Activated B cell treated with CpG ODN at 0.5 μM for 24 hours (primary cell): ENCODE results near the gene SLC43A2. TPM values are rescaled to one million over a fixed set of nuclear protein-coding genes. Genes with fewer than 3 reads are reported as not detected.

ENCODE experiments used
- ATAC-seq: fragments of 200-7000 bp; cut with Tn5 transposase; one replicate; pipeline ENCODE4 v1.10.0; 2021; ENCODE audit warnings: low read depth, mild to moderate bottlenecking, moderate library complexity
- CTCF ChIA-PET: fragments of 350-600 bp; sonication (Branson Sonifier 250); formaldehyde crosslinking; loops from one replicate; lab custom pipeline; 2021; ENCODE audit warnings: antibody characterized with exemption; lab: Charles Lee
- POLR2A ChIA-PET: fragments of 350-600 bp; sonication (Branson Sonifier 250); formaldehyde crosslinking; loops from one replicate; lab custom pipeline; 2021; ENCODE audit warnings: antibody characterized with exemption; lab: Charles Lee
- DNase-seq: peaks from one replicate; pipeline ENCODE4 v3.0.0; 2022
- H3K27ac Mint-ChIP-seq: one replicate; pipeline ENCODE4 v1.8.0; 2020; ENCODE audit warnings: mixed read lengths
- H3K27me3 Mint-ChIP-seq: one replicate; pipeline ENCODE4 v1.8.0; 2021; ENCODE audit warnings: mixed read lengths
- H3K36me3 Mint-ChIP-seq: one replicate; pipeline ENCODE4 v1.8.0; 2021; ENCODE audit warnings: low read depth, mixed read lengths
- H3K4me1 Mint-ChIP-seq: one replicate; pipeline ENCODE4 v1.8.0; 2021; ENCODE audit warnings: mixed read lengths
- H3K4me3 Mint-ChIP-seq: one replicate; pipeline ENCODE4 v1.8.0; 2020; ENCODE audit warnings: mild to moderate bottlenecking, mixed read lengths
- H3K9me3 Mint-ChIP-seq: one replicate; pipeline ENCODE4 v1.8.0; 2020; ENCODE audit warnings: mixed read lengths
- intact Hi-C: fragments of 100-400 bp; cut with micrococcal nuclease; formaldehyde crosslinking; loops from one replicate; pipeline ENCODE4 v1.15.1; 2024
- total RNA-seq: library from RNA; stranded (reverse); gene quantifications from 2 replicates; pipeline ENCODE4 v1.2.3, GENCODE V29; 2022
- TF ChIP-seq, protein P1 (sequence below): fragments of 200-600 bp; IDR thresholded peaks from one replicate; pipeline ENCODE4 v1.8.0; 2022; ENCODE audit warnings: antibody characterized with exemption, mild to moderate bottlenecking

The SLC43A2 gene
- total RNA-seq, 1 donor from 2014 or later: 167 TPM

DNA sequence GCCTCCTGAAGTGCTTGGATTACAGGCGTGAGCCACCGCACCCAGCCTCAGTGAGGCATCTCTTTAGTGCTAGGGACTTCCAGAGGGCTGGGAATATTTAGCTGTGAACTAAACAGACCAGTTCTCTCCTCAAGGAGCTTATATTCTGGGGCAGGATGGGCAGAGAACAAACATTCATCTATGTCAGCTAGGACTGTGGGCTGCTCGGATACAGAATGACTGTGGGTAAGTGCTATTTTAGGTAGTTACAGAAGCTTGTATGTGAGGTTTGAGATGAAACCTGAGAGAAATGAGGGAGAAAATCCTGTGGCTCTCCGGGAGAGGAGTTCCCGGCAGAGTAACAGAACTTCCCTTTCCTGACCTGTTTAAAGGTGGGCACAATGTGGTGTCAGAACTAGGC, 106.0 kb downstream of the SLC43A2 start:
- CTCF ChIA-PET: no interaction called here
- Mint-ChIP-seq H3K27ac (no peak overlapping the region), H3K36me3 (peaks cover 48% of the 10 kb centered on the region), H3K27me3 (no peaks in the 10 kb centered on the region), H3K4me1 (peaks cover 2% of the 10 kb centered on the region), H3K9me3 (no peaks in the 10 kb centered on the region), H3K4me3 (no peak overlapping the region)
- intact Hi-C loops: no loop called here
- TF ChIP-seq, protein P1, sequence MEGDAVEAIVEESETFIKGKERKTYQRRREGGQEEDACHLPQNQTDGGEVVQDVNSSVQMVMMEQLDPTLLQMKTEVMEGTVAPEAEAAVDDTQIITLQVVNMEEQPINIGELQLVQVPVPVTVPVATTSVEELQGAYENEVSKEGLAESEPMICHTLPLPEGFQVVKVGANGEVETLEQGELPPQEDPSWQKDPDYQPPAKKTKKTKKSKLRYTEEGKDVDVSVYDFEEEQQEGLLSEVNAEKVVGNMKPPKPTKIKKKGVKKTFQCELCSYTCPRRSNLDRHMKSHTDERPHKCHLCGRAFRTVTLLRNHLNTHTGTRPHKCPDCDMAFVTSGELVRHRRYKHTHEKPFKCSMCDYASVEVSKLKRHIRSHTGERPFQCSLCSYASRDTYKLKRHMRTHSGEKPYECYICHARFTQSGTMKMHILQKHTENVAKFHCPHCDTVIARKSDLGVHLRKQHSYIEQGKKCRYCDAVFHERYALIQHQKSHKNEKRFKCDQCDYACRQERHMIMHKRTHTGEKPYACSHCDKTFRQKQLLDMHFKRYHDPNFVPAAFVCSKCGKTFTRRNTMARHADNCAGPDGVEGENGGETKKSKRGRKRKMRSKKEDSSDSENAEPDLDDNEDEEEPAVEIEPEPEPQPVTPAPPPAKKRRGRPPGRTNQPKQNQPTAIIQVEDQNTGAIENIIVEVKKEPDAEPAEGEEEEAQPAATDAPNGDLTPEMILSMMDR: no peak
- DNase-seq (no peak), ATAC-seq (no peak)
- POLR2A ChIA-PET: no interaction called here

DNA sequence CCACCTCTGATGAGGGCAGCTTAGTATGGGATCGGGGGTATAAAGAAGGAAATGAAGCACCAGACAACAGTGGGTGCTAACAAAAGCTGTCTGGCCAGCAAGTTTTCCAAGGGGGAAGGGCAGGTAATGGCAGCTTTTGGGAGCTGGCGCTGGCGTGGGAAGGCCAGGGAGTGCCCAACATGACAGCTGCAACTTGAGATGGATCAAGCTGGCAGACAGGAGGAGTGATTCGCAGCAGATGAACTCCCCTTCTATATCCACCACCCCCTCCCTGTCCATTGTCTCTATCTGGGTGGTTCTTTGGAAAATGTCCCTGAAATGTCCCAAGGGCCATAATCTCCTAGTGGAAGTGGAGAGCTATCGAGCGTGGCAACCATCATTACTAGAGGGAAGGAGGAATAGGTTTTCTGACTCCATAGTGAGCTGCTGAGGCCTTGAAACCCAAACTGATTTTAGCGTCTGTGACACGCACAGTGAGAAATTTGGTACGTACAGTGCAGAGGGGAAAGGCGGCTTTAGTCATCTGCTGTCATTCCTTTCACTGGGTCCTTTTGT, 107.5 kb downstream of the SLC43A2 start:
- ATAC-seq: no peak
- ChIA-PET POLR2A (no interaction called here), CTCF (interaction anchor here (1.6 to 2.0 kb wide), 2 partner anchors 12 to 155 kb away, joined by 4 to 8 read pairs; no protein-coding TSS in a partner anchor)
- Mint-ChIP-seq H3K27me3 (no peaks in the 10 kb centered on the region), H3K9me3 (no peaks in the 10 kb centered on the region), H3K4me3 (no peak overlapping the region), H3K4me1 (peaks cover 4% of the 10 kb centered on the region), H3K27ac (no peak overlapping the region), H3K36me3 (peaks cover 44% of the 10 kb centered on the region)
- DNase-seq: no peak
- TF ChIP-seq, protein P1: no peak
- intact Hi-C loops: no loop called here

DNA sequence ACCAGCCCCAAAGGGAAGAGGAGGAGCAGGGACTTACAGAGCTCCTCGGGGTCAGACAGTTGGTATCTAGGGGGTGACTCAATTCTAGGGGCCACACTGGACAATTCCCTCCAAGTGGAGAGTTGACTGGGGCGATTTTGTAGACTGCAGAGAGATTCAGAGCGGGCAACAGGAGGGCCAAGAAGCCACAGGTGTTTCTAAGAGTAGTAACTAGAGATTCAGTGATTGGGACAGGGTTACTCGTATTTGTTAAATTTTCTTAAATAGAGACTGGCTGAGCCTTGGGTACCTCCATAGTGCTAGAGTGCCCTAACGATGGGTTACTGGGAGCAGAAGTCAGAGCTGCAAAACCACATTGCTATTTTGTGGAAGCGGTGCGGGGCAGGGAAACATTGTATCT, 109.0 kb downstream of the SLC43A2 start:
- H3K9me3 Mint-ChIP-seq: no peaks in the 10 kb centered on the region
- intact Hi-C loops: no loop called here
- H3K4me3 Mint-ChIP-seq: no peak overlapping the region
- H3K4me1 Mint-ChIP-seq: peaks cover 15% of the 10 kb centered on the region
- TF ChIP-seq, protein P1: no peak
- ATAC-seq (no peak), DNase-seq (no peak)
- CTCF ChIA-PET: interaction anchor here (0.9 to 2.0 kb wide), 4 partner anchors 13 to 205 kb away, joined by 3 to 8 read pairs (median 4); no protein-coding TSS in a partner anchor
- H3K27ac Mint-ChIP-seq: no peak overlapping the region
- H3K36me3 Mint-ChIP-seq: peaks cover 34% of the 10 kb centered on the region
- no peaks in the 10 kb centered on the region for H3K27me3 Mint-ChIP-seq
- POLR2A ChIA-PET: interaction anchor here (0.5 to 1.8 kb wide), 2 partner anchors 110 to 254 kb away, joined by 4 to 6 read pairs; partner anchors contain the start of gene SLC43A2

Other genes starting within 250 kb of the SLC43A2 start
- gene YWHAE, start 228.6 kb downstream of the SLC43A2 start, total RNA-seq: 253 and 263 TPM in 2 replicates
- 22.5 and 29.1 TPM in 2 replicates for gene CRK, start 172.6 kb downstream of the SLC43A2 start, total RNA-seq
- 189 and 190 TPM in 2 replicates for gene MYO1C, start 136.1 kb downstream of the SLC43A2 start, total RNA-seq
- gene INPP5K, start 112.2 kb downstream of the SLC43A2 start, total RNA-seq: 46.0 and 50.0 TPM in 2 replicates
- gene PITPNA, start 66.0 kb downstream of the SLC43A2 start, total RNA-seq: 97.0 and 113 TPM in 2 replicates
- 6.6 and 8.0 TPM in 2 replicates for gene SCARF1, start 16.9 kb upstream of the SLC43A2 start, total RNA-seq
- 9.7 and 9.8 TPM in 2 replicates for gene RILP, start 21.0 kb upstream of the SLC43A2 start, total RNA-seq
- 401 and 442 TPM in 2 replicates for gene PRPF8, start 56.0 kb upstream of the SLC43A2 start, total RNA-seq
- gene TLCD2, start 81.5 kb upstream of the SLC43A2 start, total RNA-seq: 0.02 and 0.04 TPM in 2 replicates
- gene WDR81, start 95.9 kb upstream of the SLC43A2 start, total RNA-seq: 42.7 and 48.4 TPM in 2 replicates
- gene SERPINF2, start 114.0 kb upstream of the SLC43A2 start, total RNA-seq: 0.82 and 1.3 TPM in 2 replicates
- 8.7 and 14.8 TPM in 2 replicates for gene SERPINF1, start 133.2 kb upstream of the SLC43A2 start, total RNA-seq
- 19.9 and 21.8 TPM in 2 replicates for gene SMYD4, start 201.1 kb upstream of the SLC43A2 start, total RNA-seq
- gene RPA1, start 201.2 kb upstream of the SLC43A2 start, total RNA-seq: 99.8 and 109 TPM in 2 replicates